Astrocyte (in vitro differentiated cells and primary cell): ENCODE results near the gene MEGF6. TPM values are rescaled to one million over a fixed set of nuclear protein-coding genes. Genes with fewer than 3 reads are reported as not detected.
A peak's percentile ranks its signal among the peaks of the same experiment; 100 is the strongest.

Source experiments
- DNase-seq: peaks from one replicate; pipeline ENCODE4 v3.0.0-alpha.2; 2010; ENCODE audit warnings: low read depth
- FAIRE-seq: peaks from 2 replicates; lab custom pipeline; 2011; peaks lifted over from hg19 to GRCh38; lab: Jason Lieb, UNC
- H2AFZ ChIP-seq: 2 replicates; pipeline ENCODE4 v1.6.0; 2012; ENCODE audit warnings: low read depth, low read length, inconsistent platforms
- H3K27ac ChIP-seq: 2 replicates; pipeline ENCODE4 v1.5.1; 2011; ENCODE audit warnings: low read depth, low read length, inconsistent platforms
- H3K27me3 ChIP-seq: 2 replicates; pipeline ENCODE4 v1.6.0; 2011; ENCODE audit warnings: low read length, inconsistent platforms; ENCODE audit not compliant: insufficient read depth
- H3K36me3 ChIP-seq: 2 replicates; pipeline ENCODE4 v1.5.1; 2011; ENCODE audit warnings: low read length, inconsistent platforms; ENCODE audit not compliant: insufficient read depth
- H3K4me1 ChIP-seq: 2 replicates; pipeline ENCODE4 v1.5.1; 2011; ENCODE audit warnings: low read length, inconsistent platforms; ENCODE audit not compliant: insufficient read depth
- H3K4me2 ChIP-seq: 2 replicates; pipeline ENCODE4 v1.6.0; 2012; ENCODE audit warnings: low read length, inconsistent platforms
- H3K4me3 ChIP-seq: 2 replicates; pipeline ENCODE4 v1.5.1; 2011; ENCODE audit warnings: low read depth, mild to moderate bottlenecking, low read length, inconsistent platforms; ENCODE audit not compliant: insufficient read depth
- H3K79me2 ChIP-seq: 2 replicates; pipeline ENCODE4 v1.6.0; 2012; ENCODE audit warnings: mild to moderate bottlenecking, low read length, inconsistent platforms; ENCODE audit not compliant: insufficient read depth
- H3K9ac ChIP-seq: 2 replicates; pipeline ENCODE4 v1.6.0; 2012; ENCODE audit warnings: mild to moderate bottlenecking, low read length, inconsistent platforms
- H3K9me3 ChIP-seq: 2 replicates; pipeline ENCODE4 v1.5.1; 2012; ENCODE audit warnings: low read depth, mild to moderate bottlenecking, low read length, inconsistent platforms; ENCODE audit not compliant: insufficient read depth
- H4K20me1 ChIP-seq: 2 replicates; pipeline ENCODE4 v1.6.0; 2012; ENCODE audit warnings: low read length, inconsistent platforms; ENCODE audit not compliant: insufficient read depth
- H3K27ac Mint-ChIP-seq: one replicate; pipeline ENCODE4 v1.8.0; 2021; ENCODE audit warnings: mild to moderate bottlenecking, mixed read lengths; ENCODE audit not compliant: unreplicated experiment
- H3K27me3 Mint-ChIP-seq: one replicate; pipeline ENCODE4 v1.8.0; 2021; ENCODE audit warnings: low read depth, mixed read lengths; ENCODE audit not compliant: unreplicated experiment
- H3K36me3 Mint-ChIP-seq: one replicate; pipeline ENCODE4 v1.8.0; 2021; ENCODE audit warnings: low read depth, mixed read lengths; ENCODE audit not compliant: unreplicated experiment
- H3K4me1 Mint-ChIP-seq: one replicate; pipeline ENCODE4 v1.8.0; 2021; ENCODE audit warnings: low read depth, mixed read lengths; ENCODE audit not compliant: unreplicated experiment
- H3K4me3 Mint-ChIP-seq: one replicate; pipeline ENCODE4 v1.8.0; 2021; ENCODE audit warnings: mild to moderate bottlenecking, moderate library complexity, mixed read lengths; ENCODE audit not compliant: unreplicated experiment
- H3K9me3 Mint-ChIP-seq: one replicate; pipeline ENCODE4 v1.8.0; 2021; ENCODE audit warnings: mild to moderate bottlenecking, mixed read lengths; ENCODE audit not compliant: unreplicated experiment
- EZH2 ChIP-seq: IDR thresholded peaks from 2 replicates; pipeline ENCODE4 v1.6.1; 2012; ENCODE audit warnings: mild to moderate bottlenecking, low read length, inconsistent platforms; ENCODE audit not compliant: insufficient read depth
- total RNA-seq: library from RNA; stranded (reverse); gene quantifications from 2 replicates; pipeline ENCODE4 v1.2.1, GENCODE V29; 2021
- TF ChIP-seq, protein P1 (sequence below): IDR thresholded peaks from 2 replicates; pipeline ENCODE4 v1.5.1; 2011; ENCODE audit warnings: low read depth, mild to moderate bottlenecking, inconsistent platforms, low read length, moderate library complexity; ENCODE audit not compliant: insufficient read depth

MEGF6 gene
- total RNA-seq, 1 donor from 2014 or later = 14.8 TPM

DNA sequence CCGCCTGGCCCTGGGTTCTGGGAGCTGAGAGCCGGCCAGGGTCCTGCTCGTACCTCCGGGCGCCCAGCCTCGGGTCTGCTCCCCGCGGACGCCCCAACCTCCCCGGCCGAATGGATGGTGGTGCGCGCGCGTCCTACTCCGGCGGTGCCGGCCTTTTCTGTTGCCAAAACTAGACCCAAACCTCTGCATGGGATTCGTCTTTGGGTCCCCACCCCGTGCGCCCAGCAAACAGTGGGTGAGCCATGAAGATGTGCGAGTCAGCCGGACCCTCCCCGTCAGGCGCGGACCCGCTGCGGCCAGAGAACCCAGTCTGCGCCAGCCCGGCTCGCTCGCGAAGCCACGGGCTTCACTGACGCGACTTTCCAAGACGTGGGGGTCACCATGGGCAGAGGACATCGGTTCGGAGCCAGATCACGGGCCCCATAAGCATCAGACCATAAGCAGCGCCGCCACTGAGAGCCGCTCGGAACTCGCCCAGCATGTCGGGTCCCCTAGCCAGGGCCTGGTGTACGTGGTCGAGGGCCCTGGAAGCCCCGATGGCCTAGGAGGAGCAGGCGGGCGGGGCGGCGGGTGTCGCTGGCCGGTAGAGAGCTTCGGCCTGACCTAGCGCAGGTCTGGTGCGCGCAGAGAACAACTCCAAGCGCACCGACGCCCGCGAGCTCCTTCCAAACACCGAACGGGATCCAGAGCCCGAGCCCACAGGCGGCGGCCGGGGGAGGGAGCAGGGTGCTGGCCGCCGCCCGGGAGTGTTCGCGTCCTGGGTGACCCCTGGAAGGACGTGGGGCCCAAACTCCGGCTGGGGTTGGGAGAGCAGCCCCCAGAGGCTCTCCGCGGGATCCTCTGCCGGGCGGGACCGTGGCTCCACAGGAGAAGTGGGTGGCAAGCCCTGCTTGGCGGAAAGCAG, 40.0 kb upstream of the MEGF6 start:
- peaks cover 7% of the 10 kb centered on the region for H3K79me2 ChIP-seq
- H3K4me3 ChIP-seq = no peak overlapping the region
- H3K27me3 ChIP-seq = peaks cover 44% of the 10 kb centered on the region
- H3K36me3 ChIP-seq = peaks cover 6% of the 10 kb centered on the region
- peaks cover 6% of the 10 kb centered on the region for H3K4me1 ChIP-seq
- Mint-ChIP-seq H3K4me1 (no peaks in the 10 kb centered on the region), H3K4me3 (no peak overlapping the region), H3K27me3 (peaks cover 41% of the 10 kb centered on the region), H3K27ac (no peak overlapping the region), H3K9me3 (no peaks in the 10 kb centered on the region), H3K36me3 (peaks cover 3% of the 10 kb centered on the region)
- H3K9me3 ChIP-seq = no peaks in the 10 kb centered on the region
- TF ChIP-seq, protein P1, sequence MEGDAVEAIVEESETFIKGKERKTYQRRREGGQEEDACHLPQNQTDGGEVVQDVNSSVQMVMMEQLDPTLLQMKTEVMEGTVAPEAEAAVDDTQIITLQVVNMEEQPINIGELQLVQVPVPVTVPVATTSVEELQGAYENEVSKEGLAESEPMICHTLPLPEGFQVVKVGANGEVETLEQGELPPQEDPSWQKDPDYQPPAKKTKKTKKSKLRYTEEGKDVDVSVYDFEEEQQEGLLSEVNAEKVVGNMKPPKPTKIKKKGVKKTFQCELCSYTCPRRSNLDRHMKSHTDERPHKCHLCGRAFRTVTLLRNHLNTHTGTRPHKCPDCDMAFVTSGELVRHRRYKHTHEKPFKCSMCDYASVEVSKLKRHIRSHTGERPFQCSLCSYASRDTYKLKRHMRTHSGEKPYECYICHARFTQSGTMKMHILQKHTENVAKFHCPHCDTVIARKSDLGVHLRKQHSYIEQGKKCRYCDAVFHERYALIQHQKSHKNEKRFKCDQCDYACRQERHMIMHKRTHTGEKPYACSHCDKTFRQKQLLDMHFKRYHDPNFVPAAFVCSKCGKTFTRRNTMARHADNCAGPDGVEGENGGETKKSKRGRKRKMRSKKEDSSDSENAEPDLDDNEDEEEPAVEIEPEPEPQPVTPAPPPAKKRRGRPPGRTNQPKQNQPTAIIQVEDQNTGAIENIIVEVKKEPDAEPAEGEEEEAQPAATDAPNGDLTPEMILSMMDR = no peak
- TF ChIP-seq EZH2 = peak; percentile 100
- H2AFZ ChIP-seq = no peak overlapping the region
- H3K4me2 ChIP-seq = no peak overlapping the region
- no peak overlapping the region for H3K9ac ChIP-seq
- no peak for DNase-seq
- FAIRE-seq = no peak
- no peak overlapping the region for H3K27ac ChIP-seq
- no peaks in the 10 kb centered on the region for H4K20me1 ChIP-seq

DNA sequence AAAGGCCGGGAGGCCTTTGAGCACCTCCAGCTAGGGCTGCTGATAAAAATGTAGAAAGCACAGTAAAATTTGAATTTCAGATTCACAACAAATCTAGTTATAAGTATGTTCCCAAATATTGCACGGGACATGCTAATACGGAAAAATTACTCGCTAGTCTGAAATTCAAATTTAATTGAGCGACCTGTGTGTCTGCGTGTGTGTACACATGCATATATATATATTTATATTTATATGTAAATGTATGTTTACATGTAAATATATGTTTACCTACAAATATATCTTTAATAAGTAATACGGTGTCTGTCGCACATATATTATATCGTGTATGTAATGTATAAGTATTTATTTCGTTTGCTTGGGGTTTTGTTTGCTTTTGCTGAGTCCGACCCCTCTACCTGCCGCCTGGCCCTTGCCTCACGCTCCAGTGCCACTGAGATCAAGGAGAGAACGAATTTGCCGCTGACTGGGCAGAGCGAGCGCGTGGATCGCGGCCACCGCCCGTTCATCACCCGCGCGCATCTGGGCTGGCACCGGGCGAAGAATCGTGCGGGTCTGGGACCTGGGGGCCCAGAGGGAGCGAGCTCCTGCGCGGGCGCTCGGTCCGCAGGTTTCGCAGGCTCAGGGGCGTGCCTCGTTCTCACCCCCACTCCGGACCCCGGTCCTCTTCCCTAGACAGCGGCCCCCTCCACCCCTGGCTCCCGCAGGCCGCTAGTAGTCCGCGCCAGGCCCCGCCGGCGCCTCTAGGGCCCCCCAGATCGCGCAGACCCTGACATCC, 39.1 kb upstream of the MEGF6 start:
- Histone ChIP-seq H3K27ac (no peak overlapping the region), H4K20me1 (no peaks in the 10 kb centered on the region), H3K79me2 (peaks cover 7% of the 10 kb centered on the region), H3K4me3 (peak overlapping the region; percentile 75), H3K4me1 (peaks cover 6% of the 10 kb centered on the region), H3K4me2 (peak overlapping the region; percentile 91), H3K9ac (no peak overlapping the region), H2AFZ (no peak overlapping the region), H3K9me3 (no peaks in the 10 kb centered on the region), H3K36me3 (peaks cover 9% of the 10 kb centered on the region), H3K27me3 (peaks cover 38% of the 10 kb centered on the region)
- no peak for DNase-seq
- FAIRE-seq = no peak
- no peaks in the 10 kb centered on the region for H3K4me1 Mint-ChIP-seq
- peak overlapping the region; percentile 90 for H3K4me3 Mint-ChIP-seq
- TF ChIP-seq EZH2 = no peak
- H3K36me3 Mint-ChIP-seq = peaks cover 3% of the 10 kb centered on the region
- peaks cover 33% of the 10 kb centered on the region for H3K27me3 Mint-ChIP-seq
- H3K9me3 Mint-ChIP-seq = no peaks in the 10 kb centered on the region
- H3K27ac Mint-ChIP-seq = no peak overlapping the region

DNA sequence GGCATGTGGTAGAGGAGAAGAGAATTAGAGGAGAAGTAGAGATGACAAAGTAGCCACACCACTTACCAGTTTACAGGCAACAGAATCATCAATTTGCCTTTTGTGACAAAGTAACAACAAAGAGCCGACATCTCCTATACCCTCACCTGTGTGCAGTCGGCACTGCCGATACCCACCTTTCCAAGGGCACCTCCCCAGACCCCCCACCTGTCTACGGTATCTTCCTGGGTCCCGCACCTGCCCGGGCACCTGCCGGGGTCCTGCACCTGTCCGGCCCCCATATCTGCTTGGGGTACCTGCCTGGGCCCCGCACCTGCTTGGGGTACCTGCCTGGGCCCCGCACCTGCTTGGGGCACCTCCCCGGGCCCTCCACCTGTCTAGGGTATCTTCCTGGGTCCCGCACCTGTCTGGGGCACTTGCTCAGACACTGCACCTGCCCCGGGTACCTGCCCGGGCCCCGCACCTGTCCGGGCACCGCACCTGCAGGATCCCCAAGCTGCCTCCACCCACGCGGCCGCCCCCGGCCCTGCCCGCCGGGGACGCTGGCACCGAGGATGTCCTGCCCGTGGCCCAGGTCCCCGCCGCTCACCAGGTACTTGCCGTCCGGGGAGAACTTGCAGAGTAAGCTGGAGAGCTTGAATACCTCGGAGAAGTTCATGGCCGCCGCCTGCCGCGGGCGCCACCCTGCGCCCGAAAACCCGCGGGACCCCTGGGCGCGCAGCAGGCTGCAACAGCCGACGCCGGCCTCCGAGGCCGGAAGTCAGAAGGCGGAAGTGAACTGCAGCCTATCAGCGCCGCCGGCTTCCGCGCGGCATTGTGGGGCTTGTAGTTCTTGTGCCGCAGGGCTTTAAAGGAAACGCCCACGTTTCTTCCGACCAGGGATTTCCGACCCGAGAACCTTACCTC, 38.3 kb upstream of the MEGF6 start, which contains the start of gene WRAP73:
WRAP73 (minus strand) TSS at position 762 of the 906 bp plus-strand sequence; CDS start at position 658, 104 bp downstream.
- Histone ChIP-seq H4K20me1 (no peaks in the 10 kb centered on the region), H3K27me3 (peaks cover 30% of the 10 kb centered on the region), H2AFZ (peak within 1 kb of the TSS; percentile 79), H3K9ac (peak within 1 kb of the TSS; percentile 83), H3K4me2 (peak within 1 kb of the TSS; percentile 91), H3K9me3 (no peaks in the 10 kb centered on the region), H3K79me2 (peaks cover 7% of the 10 kb centered on the region), H3K36me3 (peaks cover 10% of the 10 kb centered on the region), H3K27ac (no peak within 1 kb of the TSS), H3K4me1 (peaks cover 6% of the 10 kb centered on the region), H3K4me3 (peak within 1 kb of the TSS; percentile 75)
- Mint-ChIP-seq H3K36me3 (peaks cover 3% of the 10 kb centered on the region), H3K4me1 (no peaks in the 10 kb centered on the region), H3K4me3 (peak within 1 kb of the TSS; percentile 90), H3K27me3 (peaks cover 25% of the 10 kb centered on the region), H3K9me3 (no peaks in the 10 kb centered on the region), H3K27ac (peak within 1 kb of the TSS; percentile 84)
- TF ChIP-seq, protein P1 = peak; percentile 5
- no peak for TF ChIP-seq EZH2
- FAIRE-seq = no peak
- DNase-seq = peak; percentile 82
